NCI-H2196 (cell line): ENCODE data around the gene SSRP1.

Experiments
- DNase-seq: peaks from one replicate; lab custom pipeline; 2025; ENCODE audit not compliant: unreplicated experiment; lab: John Stamatoyannopoulos, UW

Gene SSRP1

GRCh38 chr11:57276169-57276970 lies 59.3 kb downstream of the SSRP1 start:
- no peak for DNase-seq
